ENCODE measurements around the gene TTC34. TPM values are rescaled to one million over a fixed set of nuclear protein-coding genes. Genes with fewer than 3 reads are reported as not detected.
"Not testable (repeated sequence)": the region's sequence is repeated elsewhere in the genome, so short reads cannot be mapped to it uniquely, and the experiment has no call there.

TTC34 gene
- total and polyA plus RNA-seq, 4 donors = 0.55 to 1.3 (median 0.95) TPM; not detected in 1

DNA sequence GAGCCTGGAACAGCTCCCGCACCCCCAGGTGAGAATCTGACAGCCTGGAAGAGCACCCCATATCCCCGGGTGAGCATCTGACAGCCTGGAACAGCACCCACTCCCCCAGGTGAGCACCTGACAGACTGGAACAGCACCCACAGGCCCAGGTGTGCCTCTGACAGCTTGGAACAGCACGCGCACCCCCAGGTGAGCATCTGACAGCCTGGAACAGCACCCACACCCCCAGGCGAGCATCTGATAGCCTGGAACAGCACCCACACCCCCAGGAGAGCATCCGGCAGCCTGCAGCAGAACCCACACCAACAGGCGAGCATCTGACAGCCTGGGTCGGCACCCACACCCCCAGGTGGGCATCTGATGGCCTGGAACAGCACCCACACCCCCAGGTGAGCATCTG lies 141.7 kb downstream of the TTC34 start:
- H3K27me3 ChIP-seq (ENCODE audit: control insufficient read depth in 1 of 2, insufficient read depth in 2 of 2, low read length in 1 of 2); intact Hi-C loops (cut with DNase I); H3K27ac ChIP-seq (ENCODE audit: low read depth in 1 of 2, low read length in 2 of 2); H3K4me1 ChIP-seq (ENCODE audit: control insufficient read depth in 1 of 2, insufficient read depth in 2 of 2, low read length in 2 of 2); H3K9me3 ChIP-seq (ENCODE audit: control insufficient read depth, low read length); H3K4me3 ChIP-seq (ENCODE audit: low read length in 2 of 2); ATAC-seq (ENCODE audit: low FRiP score); H3K36me3 ChIP-seq (ENCODE audit: control insufficient read depth in 1 of 2, insufficient read depth in 2 of 2, low read length in 1 of 2): not testable (repeated sequence)
- peak; percentile 56 to 91 for DNase-seq
- WGBS, 2 donors = 58 to 67% methylated on average over 4 to 5 of the region's 8 CpGs

DNA sequence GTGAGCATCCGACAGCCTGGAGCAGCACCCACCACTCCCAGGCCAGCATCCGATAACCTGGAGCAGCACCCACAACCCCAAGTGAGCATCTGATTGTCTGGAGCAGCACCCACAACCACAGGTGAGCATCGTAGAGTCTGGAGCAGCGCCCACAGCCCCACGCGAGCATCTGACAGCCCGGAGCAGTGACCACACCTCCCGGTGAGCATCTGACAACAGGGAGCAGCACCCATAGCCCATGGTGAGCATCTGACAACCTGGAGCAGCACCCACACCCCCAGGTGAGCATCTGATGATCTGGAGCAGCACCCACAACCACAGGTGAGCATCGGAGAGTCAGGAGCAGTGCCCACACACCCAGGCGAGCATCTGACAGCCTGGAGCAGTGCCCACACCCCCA lies 143.6 kb downstream of the TTC34 start:
- H3K27ac ChIP-seq (ENCODE audit: low read depth in 1 of 2, low read length in 2 of 2); intact Hi-C loops (cut with DNase I); H3K36me3 ChIP-seq (ENCODE audit: control insufficient read depth in 1 of 2, insufficient read depth in 2 of 2, low read length in 1 of 2); H3K4me1 ChIP-seq (ENCODE audit: control insufficient read depth in 1 of 2, insufficient read depth in 2 of 2, low read length in 2 of 2); ATAC-seq (ENCODE audit: low FRiP score); H3K4me3 ChIP-seq (ENCODE audit: low read length in 2 of 2); H3K27me3 ChIP-seq (ENCODE audit: control insufficient read depth in 1 of 2, insufficient read depth in 2 of 2, low read length in 1 of 2); H3K9me3 ChIP-seq (ENCODE audit: control insufficient read depth, low read length): not testable (repeated sequence)
- WGBS, 2 donors = 77 to 84% methylated on average over 5 to 6 of the region's 10 CpGs
- DNase-seq = peak; percentile 49 to 84

DNA sequence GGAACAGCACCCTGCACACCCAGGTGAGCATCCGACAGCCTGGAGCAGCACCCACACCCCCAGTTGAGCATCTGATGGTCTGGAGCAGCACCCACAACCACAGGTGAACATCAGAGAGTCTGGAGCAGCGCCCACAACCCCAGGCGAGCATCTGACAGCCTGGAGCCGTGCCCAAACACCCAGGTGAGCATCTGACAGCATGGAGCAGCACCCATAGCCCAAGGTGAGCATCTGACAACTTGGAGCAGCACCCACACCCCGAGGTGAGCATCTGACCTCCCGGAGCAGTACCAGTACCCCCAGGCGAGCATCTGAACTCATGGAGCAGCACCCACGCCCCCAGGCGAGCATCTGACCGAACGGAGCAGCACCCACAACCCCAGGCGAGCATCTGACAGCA lies 144.4 kb downstream of the TTC34 start:
- H3K36me3 ChIP-seq (ENCODE audit: control insufficient read depth in 1 of 2, insufficient read depth in 2 of 2, low read length in 1 of 2); H3K27me3 ChIP-seq (ENCODE audit: control insufficient read depth in 1 of 2, insufficient read depth in 2 of 2, low read length in 1 of 2); H3K4me3 ChIP-seq (ENCODE audit: low read length in 2 of 2); intact Hi-C loops (cut with DNase I); H3K9me3 ChIP-seq (ENCODE audit: control insufficient read depth, low read length); H3K4me1 ChIP-seq (ENCODE audit: control insufficient read depth in 1 of 2, insufficient read depth in 2 of 2, low read length in 2 of 2); H3K27ac ChIP-seq (ENCODE audit: low read depth in 1 of 2, low read length in 2 of 2); ATAC-seq (ENCODE audit: low FRiP score): not testable (repeated sequence)
- WGBS, 2 donors = 50 to 55% methylated on average over 3 to 4 of the region's 12 CpGs
- peak in 1 of 2 donors; percentile 60 for DNase-seq

DNA sequence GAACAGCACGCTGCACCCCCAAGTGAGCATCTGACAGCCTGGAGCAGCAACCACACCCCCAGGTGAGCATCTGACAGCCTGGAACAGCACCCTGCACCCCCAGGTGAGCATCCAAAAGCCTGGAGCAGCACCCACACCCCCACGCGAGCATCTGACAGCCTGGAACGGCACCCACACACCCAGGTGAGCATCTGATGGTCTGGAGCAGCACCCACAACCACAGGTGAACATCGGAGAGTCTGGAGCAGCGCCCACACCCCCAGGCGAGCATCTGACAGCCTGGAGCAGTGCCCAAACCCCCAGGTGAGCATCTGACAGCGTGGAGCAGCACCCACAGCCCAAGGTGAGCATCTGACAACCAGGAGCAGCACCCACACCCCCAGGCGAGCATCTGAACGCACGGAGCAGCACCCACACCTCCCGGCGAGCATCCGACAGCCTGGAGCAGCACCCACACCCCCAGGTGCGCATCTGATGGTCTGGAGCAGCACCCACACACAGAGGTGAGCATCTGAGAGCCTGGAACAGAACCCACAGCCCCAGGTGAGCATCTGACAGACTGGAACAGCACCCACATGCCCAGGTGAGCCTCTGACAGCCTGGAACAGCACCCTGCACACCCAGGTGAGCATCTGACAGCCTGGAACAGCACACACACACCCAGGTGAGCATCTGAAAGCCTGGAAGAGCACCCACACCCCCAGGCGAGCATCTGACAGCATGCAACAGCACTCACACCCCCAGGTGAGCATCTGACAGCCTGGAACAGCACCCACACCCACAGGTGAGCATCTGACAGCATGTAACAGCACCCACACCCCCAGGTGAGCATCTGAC lies 145.7 kb downstream of the TTC34 start:
- H3K4me1 ChIP-seq (ENCODE audit: control insufficient read depth in 1 of 2, insufficient read depth in 2 of 2, low read length in 2 of 2); H3K27me3 ChIP-seq (ENCODE audit: control insufficient read depth in 1 of 2, insufficient read depth in 2 of 2, low read length in 1 of 2); H3K36me3 ChIP-seq (ENCODE audit: control insufficient read depth in 1 of 2, insufficient read depth in 2 of 2, low read length in 1 of 2); H3K4me3 ChIP-seq (ENCODE audit: low read length in 2 of 2); H3K27ac ChIP-seq (ENCODE audit: low read depth in 1 of 2, low read length in 2 of 2); ATAC-seq (ENCODE audit: low FRiP score); H3K9me3 ChIP-seq (ENCODE audit: control insufficient read depth, low read length); intact Hi-C loops (cut with DNase I): not testable (repeated sequence)
- 47 to 48% methylated on average over 16 of the region's 16 CpGs for WGBS, 2 donors
- DNase-seq = peak; percentile 73 to 87

DNA sequence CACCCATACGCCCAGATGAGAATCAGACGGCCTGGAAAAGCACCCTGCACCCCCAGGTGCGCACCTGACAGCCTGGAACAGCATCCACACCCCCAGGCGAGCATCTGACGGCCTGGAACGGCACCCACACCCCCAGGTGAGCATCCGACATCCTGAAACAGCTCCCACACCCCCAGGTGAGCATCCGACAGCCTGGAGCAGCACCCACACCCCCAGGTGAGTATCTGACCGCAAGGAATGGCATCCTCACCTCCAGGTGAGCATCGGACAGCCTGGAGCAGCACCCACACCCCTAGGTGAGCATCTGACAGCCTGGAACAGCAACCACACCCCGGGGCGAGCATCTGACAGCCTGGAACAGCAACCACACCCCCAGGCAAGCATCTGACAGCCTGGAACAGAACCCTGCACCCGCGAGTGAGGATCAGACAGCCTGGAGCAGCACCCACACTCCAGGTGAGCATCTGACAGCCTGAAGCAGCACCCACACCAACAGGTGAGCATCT lies 147.0 kb downstream of the TTC34 start:
- H3K4me3 ChIP-seq (ENCODE audit: low read length in 2 of 2); H3K4me1 ChIP-seq (ENCODE audit: control insufficient read depth in 1 of 2, insufficient read depth in 2 of 2, low read length in 2 of 2); intact Hi-C loops (cut with DNase I); H3K27ac ChIP-seq (ENCODE audit: low read depth in 1 of 2, low read length in 2 of 2); H3K9me3 ChIP-seq (ENCODE audit: control insufficient read depth, low read length); H3K36me3 ChIP-seq (ENCODE audit: control insufficient read depth in 1 of 2, insufficient read depth in 2 of 2, low read length in 1 of 2); H3K27me3 ChIP-seq (ENCODE audit: control insufficient read depth in 1 of 2, insufficient read depth in 2 of 2, low read length in 1 of 2): not testable (repeated sequence)
- 48 to 49% methylated on average over 14 of the region's 14 CpGs for WGBS, 2 donors
- peak; percentile 58 to 84 for DNase-seq
- peak; percentile 70 for ATAC-seq (ENCODE audit: low FRiP score)

DNA sequence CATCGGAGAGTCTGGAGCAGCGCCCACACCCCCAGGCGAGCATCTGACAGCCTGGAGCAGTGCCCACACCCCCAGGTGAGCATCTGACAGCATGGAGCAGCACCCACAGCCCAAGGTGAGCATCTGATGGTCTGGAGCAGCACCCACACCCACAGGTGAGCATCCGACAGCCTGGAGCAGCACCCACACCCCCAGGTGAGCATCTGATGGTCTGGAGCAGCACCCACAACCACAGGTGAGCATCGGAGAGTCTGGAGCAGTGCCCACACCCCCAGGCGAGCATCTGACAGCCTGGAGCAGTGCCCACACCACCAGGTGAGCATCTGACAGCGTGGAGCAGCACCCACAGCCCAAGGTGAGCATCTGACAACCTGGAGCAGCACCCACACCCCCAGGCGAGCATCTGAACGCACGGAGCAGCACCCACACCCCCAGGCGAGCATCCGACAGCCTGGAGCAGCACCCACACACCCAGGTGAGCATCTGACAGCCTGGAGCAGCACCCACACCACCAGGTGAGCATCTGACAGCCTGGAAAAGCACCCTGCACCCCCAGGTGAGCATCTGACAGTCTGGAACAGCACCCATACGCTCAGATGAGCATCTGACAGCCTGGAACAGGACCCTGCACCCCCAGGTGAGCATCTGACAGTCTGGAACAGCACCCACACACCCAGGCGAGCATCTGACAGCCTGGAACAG lies 147.6 kb downstream of the TTC34 start:
- H3K27me3 ChIP-seq (ENCODE audit: control insufficient read depth in 1 of 2, insufficient read depth in 2 of 2, low read length in 1 of 2); H3K36me3 ChIP-seq (ENCODE audit: control insufficient read depth in 1 of 2, insufficient read depth in 2 of 2, low read length in 1 of 2); H3K27ac ChIP-seq (ENCODE audit: low read depth in 1 of 2, low read length in 2 of 2); H3K4me3 ChIP-seq (ENCODE audit: low read length in 2 of 2); H3K9me3 ChIP-seq (ENCODE audit: control insufficient read depth, low read length); ATAC-seq (ENCODE audit: low FRiP score); H3K4me1 ChIP-seq (ENCODE audit: control insufficient read depth in 1 of 2, insufficient read depth in 2 of 2, low read length in 2 of 2); intact Hi-C loops (cut with DNase I): not testable (repeated sequence)
- DNase-seq = peak; percentile 78 to 95
- 44 to 46% methylated on average over 14 of the region's 14 CpGs for WGBS, 2 donors

DNA sequence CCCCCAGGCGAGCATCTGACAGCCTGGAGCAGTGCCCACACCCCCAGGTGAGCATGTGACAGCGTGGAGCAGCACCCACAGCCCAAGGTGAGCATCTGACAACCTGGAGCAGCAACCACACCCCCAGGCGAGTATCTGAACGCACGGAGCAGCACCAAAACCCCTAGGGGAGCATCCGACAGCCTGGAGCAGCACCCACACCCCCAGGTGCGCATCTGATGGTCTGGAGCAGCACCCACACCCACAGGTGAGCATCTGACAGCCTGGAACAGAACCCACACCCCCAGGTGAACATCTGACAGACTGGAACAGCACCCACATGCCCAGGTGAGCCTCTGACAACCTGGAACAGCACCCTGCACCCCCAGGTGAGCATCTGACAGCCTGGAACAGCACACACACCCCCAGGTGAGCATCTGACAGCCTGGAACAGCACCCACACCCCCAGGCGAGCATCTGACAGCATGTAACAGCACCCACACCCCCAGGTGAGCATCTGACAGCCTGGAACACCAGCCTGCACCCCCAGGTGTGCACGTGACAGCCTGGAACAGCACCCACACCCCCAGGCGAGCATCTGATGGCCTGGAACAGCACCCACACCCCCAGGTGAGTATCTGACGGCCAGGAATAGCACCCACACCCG lies 148.4 kb downstream of the TTC34 start:
- DNase-seq = peak; percentile 62 to 84
- intact Hi-C loops (cut with DNase I); H3K9me3 ChIP-seq (ENCODE audit: control insufficient read depth, low read length); H3K27ac ChIP-seq (ENCODE audit: low read depth in 1 of 2, low read length in 2 of 2); H3K4me3 ChIP-seq (ENCODE audit: low read length in 2 of 2); H3K27me3 ChIP-seq (ENCODE audit: control insufficient read depth in 1 of 2, insufficient read depth in 2 of 2, low read length in 1 of 2); ATAC-seq (ENCODE audit: low FRiP score); H3K4me1 ChIP-seq (ENCODE audit: control insufficient read depth in 1 of 2, insufficient read depth in 2 of 2, low read length in 2 of 2); H3K36me3 ChIP-seq (ENCODE audit: control insufficient read depth in 1 of 2, insufficient read depth in 2 of 2, low read length in 1 of 2): not testable (repeated sequence)
- WGBS, 2 donors = 36 to 40% methylated on average over 12 of the region's 12 CpGs

DNA sequence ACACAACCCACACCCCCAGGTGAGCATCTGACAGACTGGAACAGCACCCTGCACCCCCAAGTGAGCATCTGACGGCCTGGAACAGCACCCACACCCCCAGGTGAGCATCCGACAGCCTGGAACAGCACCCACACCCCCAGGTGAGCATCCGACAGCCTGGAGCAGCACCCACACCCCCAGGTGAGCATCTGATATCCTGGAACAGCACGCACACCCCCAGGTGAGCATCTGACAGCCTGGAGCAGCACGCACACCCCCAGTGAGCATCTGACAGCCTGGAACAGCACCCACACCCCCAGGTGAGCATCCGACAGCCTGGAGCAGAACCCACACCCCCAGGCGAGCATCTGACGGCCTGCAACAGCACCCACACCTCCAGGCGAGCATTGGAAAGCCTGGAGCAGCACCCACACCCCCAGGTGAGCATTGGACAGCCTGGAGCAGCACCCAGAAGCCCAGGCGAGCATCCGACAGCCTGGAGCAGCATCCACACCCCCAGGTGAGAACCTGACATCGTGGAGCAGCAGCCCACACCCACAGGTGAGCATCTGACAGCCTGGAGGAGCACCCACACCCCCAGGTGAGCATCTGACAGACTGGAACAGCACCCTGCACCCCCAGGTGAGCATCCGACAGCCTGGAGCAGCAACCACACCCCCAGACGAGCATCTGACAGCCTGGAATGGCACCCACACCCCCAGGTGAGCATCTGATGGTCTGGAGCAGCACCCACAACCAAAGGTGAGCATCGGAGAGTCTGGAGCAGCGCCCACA lies 149.2 kb downstream of the TTC34 start:
- H3K27ac ChIP-seq (ENCODE audit: low read depth in 1 of 2, low read length in 2 of 2); H3K4me1 ChIP-seq (ENCODE audit: control insufficient read depth in 1 of 2, insufficient read depth in 2 of 2, low read length in 2 of 2); H3K27me3 ChIP-seq (ENCODE audit: control insufficient read depth in 1 of 2, insufficient read depth in 2 of 2, low read length in 1 of 2); H3K9me3 ChIP-seq (ENCODE audit: control insufficient read depth, low read length); intact Hi-C loops (cut with DNase I); H3K4me3 ChIP-seq (ENCODE audit: low read length in 2 of 2); ATAC-seq (ENCODE audit: low FRiP score); H3K36me3 ChIP-seq (ENCODE audit: control insufficient read depth in 1 of 2, insufficient read depth in 2 of 2, low read length in 1 of 2): not testable (repeated sequence)
- peak; percentile 59 to 83 for DNase-seq
- WGBS, 2 donors = 42 to 43% methylated on average over 16 of the region's 16 CpGs
